Esophagus squamous epithelium (tissue), 4 donors: Measurements from ENCODE around the gene TBC1D12.

ENCODE experiments used
- CTCF ChIP-seq, 6 experiments: fragments of 450-650 bp in 4 of 6; fragments of 200-600 bp in 2 of 6; sonication (generic) in 2 of 6; IDR thresholded peaks; one replicate each; pipeline ENCODE4 v1.5.1; 2016 to 2019; ENCODE audit warnings: antibody characterized with exemption in 6 of 6, mild to moderate bottlenecking in 4 of 6, moderate library complexity in 4 of 6
- POLR2A ChIP-seq, 4 donors: fragments of 450-650 bp; IDR thresholded peaks; one replicate each; pipeline ENCODE4 v1.6.1; 2017; ENCODE audit warnings: antibody characterized with exemption in 4 of 4, mild to moderate bottlenecking in 4 of 4, moderate library complexity in 3 of 4

DNA sequence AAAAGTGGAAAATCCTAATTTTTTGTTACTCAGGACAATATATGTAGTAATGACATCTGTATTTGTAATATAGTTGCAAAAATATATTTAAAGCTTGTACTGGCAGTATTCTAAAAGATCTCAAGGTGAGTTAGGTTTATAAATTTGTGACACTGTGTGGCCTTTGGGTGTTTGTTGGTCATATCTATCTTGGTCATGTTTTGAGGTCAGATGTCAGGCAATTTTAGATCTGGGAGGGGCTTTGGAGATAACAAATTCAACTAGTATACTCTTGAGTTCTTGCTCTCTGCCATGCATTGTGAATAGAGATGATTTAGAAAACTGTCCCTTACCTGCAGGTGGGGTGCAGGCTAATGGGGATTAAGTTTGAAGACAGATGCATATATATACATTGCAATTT, 3.1 kb downstream of the TBC1D12 start:
- TF ChIP-seq POLR2A (IDR thresholded peaks at IDR 0.05) (no peak), CTCF (IDR thresholded peaks at IDR 0.05) (no peak)
